ENCODE data around the gene RPS3. TPM values are rescaled to one million over a fixed set of nuclear protein-coding genes. Genes with fewer than 3 reads are reported as not detected.

Gene RPS3
- total and polyA plus RNA-seq, 2 of the 13 experiments (the other 11 are each of a cell fraction or from before 2014, with no cell fraction given): 2,143 to 3,616 TPM

DNA sequence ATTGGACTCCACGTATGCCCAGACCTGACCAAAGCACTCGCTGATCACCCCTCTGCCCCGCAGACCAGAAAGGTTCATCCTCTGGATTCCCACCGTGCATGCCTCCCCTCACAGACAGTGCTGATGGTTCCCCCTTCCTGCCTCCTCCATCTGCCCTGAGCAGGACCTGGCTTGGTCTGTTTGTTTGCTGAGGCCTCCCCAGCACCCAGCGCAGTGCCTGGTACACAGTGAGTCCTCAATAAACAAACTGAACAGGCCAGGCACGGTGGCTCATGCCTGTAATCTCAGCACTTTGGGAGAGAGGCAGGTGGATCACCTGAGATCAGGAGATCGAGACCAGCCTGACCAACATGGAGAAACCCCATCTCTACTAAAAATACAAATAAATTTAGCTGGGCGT lies 23.7 kb upstream of the RPS3 start (continued):
- no peak for TF ChIP-seq ZNF747 (CRISPR knock-in tag; IDR thresholded peaks at IDR 0.05; ENCODE audit: borderline replicate concordance)
- TF ChIP-seq, protein P1, sequence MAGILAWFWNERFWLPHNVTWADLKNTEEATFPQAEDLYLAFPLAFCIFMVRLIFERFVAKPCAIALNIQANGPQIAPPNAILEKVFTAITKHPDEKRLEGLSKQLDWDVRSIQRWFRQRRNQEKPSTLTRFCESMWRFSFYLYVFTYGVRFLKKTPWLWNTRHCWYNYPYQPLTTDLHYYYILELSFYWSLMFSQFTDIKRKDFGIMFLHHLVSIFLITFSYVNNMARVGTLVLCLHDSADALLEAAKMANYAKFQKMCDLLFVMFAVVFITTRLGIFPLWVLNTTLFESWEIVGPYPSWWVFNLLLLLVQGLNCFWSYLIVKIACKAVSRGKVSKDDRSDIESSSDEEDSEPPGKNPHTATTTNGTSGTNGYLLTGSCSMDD (CRISPR knock-in tag; IDR thresholded peaks at IDR 0.05): no peak
- TF ChIP-seq ZMYM3 (CRISPR knock-in tag; IDR thresholded peaks at IDR 0.05): peak; percentile 92
- TF ChIP-seq CENPX (CRISPR knock-in tag; IDR thresholded peaks at IDR 0.05): no peak
- TF ChIP-seq, protein P2, sequence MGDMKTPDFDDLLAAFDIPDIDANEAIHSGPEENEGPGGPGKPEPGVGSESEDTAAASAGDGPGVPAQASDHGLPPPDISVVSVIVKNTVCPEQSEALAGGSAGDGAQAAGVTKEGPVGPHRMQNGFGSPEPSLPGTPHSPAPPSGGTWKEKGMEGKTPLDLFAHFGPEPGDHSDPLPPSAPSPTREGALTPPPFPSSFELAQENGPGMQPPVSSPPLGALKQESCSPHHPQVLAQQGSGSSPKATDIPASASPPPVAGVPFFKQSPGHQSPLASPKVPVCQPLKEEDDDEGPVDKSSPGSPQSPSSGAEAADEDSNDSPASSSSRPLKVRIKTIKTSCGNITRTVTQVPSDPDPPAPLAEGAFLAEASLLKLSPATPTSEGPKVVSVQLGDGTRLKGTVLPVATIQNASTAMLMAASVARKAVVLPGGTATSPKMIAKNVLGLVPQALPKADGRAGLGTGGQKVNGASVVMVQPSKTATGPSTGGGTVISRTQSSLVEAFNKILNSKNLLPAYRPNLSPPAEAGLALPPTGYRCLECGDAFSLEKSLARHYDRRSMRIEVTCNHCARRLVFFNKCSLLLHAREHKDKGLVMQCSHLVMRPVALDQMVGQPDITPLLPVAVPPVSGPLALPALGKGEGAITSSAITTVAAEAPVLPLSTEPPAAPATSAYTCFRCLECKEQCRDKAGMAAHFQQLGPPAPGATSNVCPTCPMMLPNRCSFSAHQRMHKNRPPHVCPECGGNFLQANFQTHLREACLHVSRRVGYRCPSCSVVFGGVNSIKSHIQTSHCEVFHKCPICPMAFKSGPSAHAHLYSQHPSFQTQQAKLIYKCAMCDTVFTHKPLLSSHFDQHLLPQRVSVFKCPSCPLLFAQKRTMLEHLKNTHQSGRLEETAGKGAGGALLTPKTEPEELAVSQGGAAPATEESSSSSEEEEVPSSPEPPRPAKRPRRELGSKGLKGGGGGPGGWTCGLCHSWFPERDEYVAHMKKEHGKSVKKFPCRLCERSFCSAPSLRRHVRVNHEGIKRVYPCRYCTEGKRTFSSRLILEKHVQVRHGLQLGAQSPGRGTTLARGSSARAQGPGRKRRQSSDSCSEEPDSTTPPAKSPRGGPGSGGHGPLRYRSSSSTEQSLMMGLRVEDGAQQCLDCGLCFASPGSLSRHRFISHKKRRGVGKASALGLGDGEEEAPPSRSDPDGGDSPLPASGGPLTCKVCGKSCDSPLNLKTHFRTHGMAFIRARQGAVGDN (CRISPR knock-in tag; IDR thresholded peaks at IDR 0.05): peak; percentile 37; the same call in 1 of the 2 replicates
- TF ChIP-seq, protein P3, sequence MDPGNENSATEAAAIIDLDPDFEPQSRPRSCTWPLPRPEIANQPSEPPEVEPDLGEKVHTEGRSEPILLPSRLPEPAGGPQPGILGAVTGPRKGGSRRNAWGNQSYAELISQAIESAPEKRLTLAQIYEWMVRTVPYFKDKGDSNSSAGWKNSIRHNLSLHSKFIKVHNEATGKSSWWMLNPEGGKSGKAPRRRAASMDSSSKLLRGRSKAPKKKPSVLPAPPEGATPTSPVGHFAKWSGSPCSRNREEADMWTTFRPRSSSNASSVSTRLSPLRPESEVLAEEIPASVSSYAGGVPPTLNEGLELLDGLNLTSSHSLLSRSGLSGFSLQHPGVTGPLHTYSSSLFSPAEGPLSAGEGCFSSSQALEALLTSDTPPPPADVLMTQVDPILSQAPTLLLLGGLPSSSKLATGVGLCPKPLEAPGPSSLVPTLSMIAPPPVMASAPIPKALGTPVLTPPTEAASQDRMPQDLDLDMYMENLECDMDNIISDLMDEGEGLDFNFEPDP (CRISPR knock-in tag; conservative IDR thresholded peaks at IDR 0.05): no peak
- TF ChIP-seq FOXP1 (IDR thresholded peaks at IDR 0.05): no peak
- peak; percentile 49; the same call in 1 of the 2 replicates for TF ChIP-seq FOXP1 (CRISPR knock-in tag; IDR thresholded peaks at IDR 0.05)
- no peak for TF ChIP-seq ATF7 (IDR thresholded peaks at IDR 0.05)
- TF ChIP-seq ATF7 (CRISPR knock-in tag; IDR thresholded peaks at IDR 0.05): no peak
- no peak for TF ChIP-seq RARG (CRISPR knock-in tag; IDR thresholded peaks at IDR 0.05; ENCODE audit: low read depth)
- no peak for TF ChIP-seq RBM22 (optimal IDR thresholded peaks at IDR 0.05; ENCODE audit: low read length)
- no peak for TF ChIP-seq ZNF891 (CRISPR knock-in tag; IDR thresholded peaks at IDR 0.05)
- no peak for TF ChIP-seq MED13 (CRISPR knock-in tag; IDR thresholded peaks at IDR 0.05)
- TF ChIP-seq, protein P4, sequence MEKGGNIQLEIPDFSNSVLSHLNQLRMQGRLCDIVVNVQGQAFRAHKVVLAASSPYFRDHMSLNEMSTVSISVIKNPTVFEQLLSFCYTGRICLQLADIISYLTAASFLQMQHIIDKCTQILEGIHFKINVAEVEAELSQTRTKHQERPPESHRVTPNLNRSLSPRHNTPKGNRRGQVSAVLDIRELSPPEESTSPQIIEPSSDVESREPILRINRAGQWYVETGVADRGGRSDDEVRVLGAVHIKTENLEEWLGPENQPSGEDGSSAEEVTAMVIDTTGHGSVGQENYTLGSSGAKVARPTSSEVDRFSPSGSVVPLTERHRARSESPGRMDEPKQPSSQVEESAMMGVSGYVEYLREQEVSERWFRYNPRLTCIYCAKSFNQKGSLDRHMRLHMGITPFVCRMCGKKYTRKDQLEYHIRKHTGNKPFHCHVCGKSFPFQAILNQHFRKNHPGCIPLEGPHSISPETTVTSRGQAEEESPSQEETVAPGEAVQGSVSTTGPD (CRISPR knock-in tag; IDR thresholded peaks at IDR 0.05): no peak
- TF ChIP-seq ZNF768 (CRISPR knock-in tag; IDR thresholded peaks at IDR 0.05): peak; percentile 43
- TF ChIP-seq ISL2 (CRISPR knock-in tag; IDR thresholded peaks at IDR 0.05): no peak
- peak; percentile 78 for TF ChIP-seq KDM1A (CRISPR knock-in tag; IDR thresholded peaks at IDR 0.05)
- TF ChIP-seq, protein P5, sequence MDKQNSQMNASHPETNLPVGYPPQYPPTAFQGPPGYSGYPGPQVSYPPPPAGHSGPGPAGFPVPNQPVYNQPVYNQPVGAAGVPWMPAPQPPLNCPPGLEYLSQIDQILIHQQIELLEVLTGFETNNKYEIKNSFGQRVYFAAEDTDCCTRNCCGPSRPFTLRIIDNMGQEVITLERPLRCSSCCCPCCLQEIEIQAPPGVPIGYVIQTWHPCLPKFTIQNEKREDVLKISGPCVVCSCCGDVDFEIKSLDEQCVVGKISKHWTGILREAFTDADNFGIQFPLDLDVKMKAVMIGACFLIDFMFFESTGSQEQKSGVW (CRISPR knock-in tag; IDR thresholded peaks at IDR 0.05; ENCODE audit: borderline replicate concordance): no peak
- TF ChIP-seq NAIF1 (CRISPR knock-in tag; IDR thresholded peaks at IDR 0.05; ENCODE audit: borderline replicate concordance): no peak
- peak; percentile 11 for TF ChIP-seq TEAD3 (CRISPR knock-in tag; optimal IDR thresholded peaks at IDR 0.05; ENCODE audit: borderline replicate concordance)
- TF ChIP-seq, protein P6, sequence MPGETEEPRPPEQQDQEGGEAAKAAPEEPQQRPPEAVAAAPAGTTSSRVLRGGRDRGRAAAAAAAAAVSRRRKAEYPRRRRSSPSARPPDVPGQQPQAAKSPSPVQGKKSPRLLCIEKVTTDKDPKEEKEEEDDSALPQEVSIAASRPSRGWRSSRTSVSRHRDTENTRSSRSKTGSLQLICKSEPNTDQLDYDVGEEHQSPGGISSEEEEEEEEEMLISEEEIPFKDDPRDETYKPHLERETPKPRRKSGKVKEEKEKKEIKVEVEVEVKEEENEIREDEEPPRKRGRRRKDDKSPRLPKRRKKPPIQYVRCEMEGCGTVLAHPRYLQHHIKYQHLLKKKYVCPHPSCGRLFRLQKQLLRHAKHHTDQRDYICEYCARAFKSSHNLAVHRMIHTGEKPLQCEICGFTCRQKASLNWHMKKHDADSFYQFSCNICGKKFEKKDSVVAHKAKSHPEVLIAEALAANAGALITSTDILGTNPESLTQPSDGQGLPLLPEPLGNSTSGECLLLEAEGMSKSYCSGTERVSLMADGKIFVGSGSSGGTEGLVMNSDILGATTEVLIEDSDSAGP (CRISPR knock-in tag; IDR thresholded peaks at IDR 0.05; ENCODE audit: borderline replicate concordance): no peak

All from HepG2 (cell line).